GM12874 (cell line): ENCODE measurements around the gene DOP1A.

Experiments
- TF ChIP-seq, protein P1 (sequence below): IDR thresholded peaks from 2 replicates; pipeline ENCODE4 v1.5.1; 2011; ENCODE audit warnings: low read depth, mild to moderate bottlenecking, control low read depth, low read length, moderate library complexity; ENCODE audit not compliant: insufficient read depth

The DOP1A gene

DNA sequence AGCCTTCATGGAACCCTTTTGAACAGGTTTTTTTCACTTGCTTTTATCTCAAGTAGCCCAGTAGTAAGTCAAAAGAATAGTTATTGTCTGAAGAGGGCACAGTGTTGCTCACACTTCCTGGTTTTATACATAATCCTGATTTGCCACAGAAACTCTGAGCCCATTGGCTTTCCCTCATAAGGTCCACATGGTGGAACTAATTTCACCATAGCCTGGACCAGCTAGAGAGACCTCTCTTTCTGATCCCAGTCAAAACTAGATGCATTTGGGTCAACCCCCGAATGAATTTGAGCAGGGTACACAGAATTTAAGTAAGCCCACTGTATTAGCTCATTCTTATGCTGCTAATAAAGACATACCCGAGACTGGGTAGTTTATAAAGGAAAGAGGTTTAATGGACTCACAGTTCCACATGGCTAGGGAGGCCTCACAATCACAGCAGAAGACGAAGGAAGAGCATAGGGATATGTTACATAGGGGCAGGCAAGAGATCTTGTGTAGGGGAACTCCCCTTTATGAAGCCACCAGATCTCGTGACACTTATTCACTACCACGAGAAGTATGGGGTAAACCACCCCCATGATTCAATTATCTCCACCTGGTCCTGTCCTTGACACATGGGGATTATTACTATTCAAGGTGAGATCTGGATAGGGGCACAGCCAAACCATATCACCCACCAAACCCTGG, 131.8 kb downstream of the DOP1A start:
- TF ChIP-seq, protein P1, sequence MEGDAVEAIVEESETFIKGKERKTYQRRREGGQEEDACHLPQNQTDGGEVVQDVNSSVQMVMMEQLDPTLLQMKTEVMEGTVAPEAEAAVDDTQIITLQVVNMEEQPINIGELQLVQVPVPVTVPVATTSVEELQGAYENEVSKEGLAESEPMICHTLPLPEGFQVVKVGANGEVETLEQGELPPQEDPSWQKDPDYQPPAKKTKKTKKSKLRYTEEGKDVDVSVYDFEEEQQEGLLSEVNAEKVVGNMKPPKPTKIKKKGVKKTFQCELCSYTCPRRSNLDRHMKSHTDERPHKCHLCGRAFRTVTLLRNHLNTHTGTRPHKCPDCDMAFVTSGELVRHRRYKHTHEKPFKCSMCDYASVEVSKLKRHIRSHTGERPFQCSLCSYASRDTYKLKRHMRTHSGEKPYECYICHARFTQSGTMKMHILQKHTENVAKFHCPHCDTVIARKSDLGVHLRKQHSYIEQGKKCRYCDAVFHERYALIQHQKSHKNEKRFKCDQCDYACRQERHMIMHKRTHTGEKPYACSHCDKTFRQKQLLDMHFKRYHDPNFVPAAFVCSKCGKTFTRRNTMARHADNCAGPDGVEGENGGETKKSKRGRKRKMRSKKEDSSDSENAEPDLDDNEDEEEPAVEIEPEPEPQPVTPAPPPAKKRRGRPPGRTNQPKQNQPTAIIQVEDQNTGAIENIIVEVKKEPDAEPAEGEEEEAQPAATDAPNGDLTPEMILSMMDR, result no peak

DNA sequence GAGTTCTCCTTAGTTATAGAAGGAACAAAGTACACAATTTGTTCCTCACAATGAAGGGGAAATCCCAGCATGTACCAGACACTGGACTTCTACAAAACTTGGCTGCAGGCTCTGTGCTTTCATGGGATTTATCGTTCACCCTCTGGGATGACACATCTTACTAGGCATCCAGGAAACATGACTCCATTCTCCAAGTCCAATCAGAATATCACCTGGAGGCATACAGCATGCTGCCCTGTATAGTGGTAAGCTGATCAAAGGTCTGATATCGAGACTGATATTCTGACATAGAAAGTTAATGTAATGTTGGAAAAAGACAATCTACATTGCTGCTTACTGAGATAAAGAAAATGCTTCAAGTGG, 132.4 kb downstream of the DOP1A start:
- TF ChIP-seq, protein P1, result no peak

GRCh38 chr6:83202031-83202430, 134.6 kb downstream of the DOP1A start:
- TF ChIP-seq, protein P1, result no peak

- TF ChIP-seq, protein P1, result peak; percentile 79
These were observed 147.9 kb downstream of the DOP1A start for GRCh38 chr6:83215131-83216047.

GRCh38 chr6:83216806-83217205, 149.3 kb downstream of the DOP1A start:
- TF ChIP-seq, protein P1, result no peak
